ENCODE results near the gene TRIM44.

The TRIM44 gene

GRCh38 chr11:35794333-35794732 lies 131.8 kb downstream of the TRIM44 start:
- no peak for DNase-seq

- no peak for DNase-seq
These were observed 132.3 kb downstream of the TRIM44 start for GRCh38 chr11:35794850-35795249.

GRCh38 chr11:35796562-35796961 lies 134.0 kb downstream of the TRIM44 start:
- DNase-seq, result no peak

GRCh38 chr11:35798423-35798822 lies 135.8 kb downstream of the TRIM44 start:
- no peak for DNase-seq

GRCh38 chr11:35798983-35799382 lies 136.4 kb downstream of the TRIM44 start:
- no peak for DNase-seq

- no peak for DNase-seq
These were observed 137.1 kb downstream of the TRIM44 start for GRCh38 chr11:35799655-35800054.

- no peak for DNase-seq
These were observed 138.7 kb downstream of the TRIM44 start for GRCh38 chr11:35800970-35801953.

- DNase-seq, result no peak
These were observed 139.6 kb downstream of the TRIM44 start for GRCh38 chr11:35802221-35802620.

GRCh38 chr11:35802672-35803071 lies 140.1 kb downstream of the TRIM44 start:
- no peak for DNase-seq

- no peak for DNase-seq
These were observed 140.5 kb downstream of the TRIM44 start for GRCh38 chr11:35803115-35803514.

GRCh38 chr11:35804451-35805040 lies 142.0 kb downstream of the TRIM44 start:
- DNase-seq, result no peak

- DNase-seq, result no peak
These were observed 147.0 kb downstream of the TRIM44 start for GRCh38 chr11:35809561-35809960.

GRCh38 chr11:35810045-35810645 lies 147.6 kb downstream of the TRIM44 start:
- DNase-seq, result no peak

GRCh38 chr11:35811783-35812182 lies 149.2 kb downstream of the TRIM44 start:
- peak; percentile 60 for DNase-seq

GRCh38 chr11:35812828-35813227 lies 150.3 kb downstream of the TRIM44 start:
- DNase-seq, result no peak

GRCh38 chr11:35814081-35814695 lies 151.6 kb downstream of the TRIM44 start:
- DNase-seq, result no peak

GRCh38 chr11:35814720-35815305 lies 152.2 kb downstream of the TRIM44 start:
- no peak for DNase-seq

GRCh38 chr11:35815556-35816315 lies 153.2 kb downstream of the TRIM44 start:
- DNase-seq, result no peak

- DNase-seq, result no peak
These were observed 158.0 kb downstream of the TRIM44 start for GRCh38 chr11:35820614-35821013.

- no peak for DNase-seq
These were observed 160.4 kb downstream of the TRIM44 start for GRCh38 chr11:35822815-35823495.

GRCh38 chr11:35823742-35824298 lies 161.2 kb downstream of the TRIM44 start:
- DNase-seq, result no peak
